Tibial nerve (tissue), 4 donors: ENCODE data around the gene LRTM2. TPM values are rescaled to one million over a fixed set of nuclear protein-coding genes. Genes with fewer than 3 reads are reported as not detected.

Source experiments
- DNase-seq, 2 donors: peaks; one replicate each; pipeline ENCODE4 v3.0.0-alpha.2; 2019; ENCODE audit warnings: low spot score in 2 of 2
- H3K27ac ChIP-seq, 4 donors: fragments of 200-600 bp; sonication (generic) in 3 of 4; one replicate each; pipeline ENCODE4 v1.5.1; 2017 to 2019; ENCODE audit warnings: mild to moderate bottlenecking in 1 of 4
- H3K27me3 ChIP-seq, 2 donors: fragments of 200-600 bp; sonication (generic) in 1 of 2; one replicate each; pipeline versions ENCODE4 v1.5.1 to v1.6.0; 2017 to 2019
- H3K36me3 ChIP-seq, 3 donors: fragments of 200-600 bp; sonication (generic); one replicate each; pipeline ENCODE4 v1.5.1; 2018 to 2019
- H3K4me1 ChIP-seq, 4 donors: fragments of 200-600 bp; sonication (generic) in 3 of 4; one replicate each; pipeline ENCODE4 v1.5.1; 2017 to 2019
- H3K4me3 ChIP-seq, 4 donors: fragments of 200-600 bp; sonication (generic) in 3 of 4; one replicate each; pipeline ENCODE4 v1.5.1; 2017 to 2019; ENCODE audit warnings: mild to moderate bottlenecking in 1 of 4, moderate library complexity in 1 of 4
- H3K9me3 ChIP-seq, 4 donors: fragments of 200-600 bp; sonication (generic) in 3 of 4; one replicate each; pipeline ENCODE4 v1.5.1; 2017 to 2019
- CTCF ChIP-seq, 5 experiments: fragments of 200-600 bp in 3 of 5; fragments of 450-650 bp in 2 of 5; sonication (generic) in 3 of 5; IDR thresholded peaks; one replicate each; pipeline ENCODE4 v1.5.1; 2016 to 2019; ENCODE audit warnings: antibody characterized with exemption in 5 of 5, mild to moderate bottlenecking in 3 of 5, moderate library complexity in 2 of 5
- EP300 ChIP-seq, 2 donors: sonication (generic); formaldehyde crosslinking; IDR thresholded peaks; one replicate each; pipeline ENCODE4 v1.6.1; 2017; ENCODE audit warnings: antibody characterized with exemption in 2 of 2, mild to moderate bottlenecking in 1 of 2
- POLR2A ChIP-seq, 2 donors: fragments of 450-650 bp; IDR thresholded peaks; one replicate each; pipeline ENCODE4 v1.6.1; 2017; ENCODE audit warnings: antibody characterized with exemption in 2 of 2, mild to moderate bottlenecking in 2 of 2, moderate library complexity in 2 of 2
- WGBS, 2 donors: methylation state at CpG; one replicate each; pipeline ENCODE4 v1.1.5; 2018; 5-methylcytosine and 5-hydroxymethylcytosine counted together
- total RNA-seq, 4 donors: library from RNA; depleted of rRNA; stranded (reverse); fragments of >200 nt; gene quantifications; one replicate each; pipeline ENCODE4 v1.1.0, GENCODE V29; 2016

Gene LRTM2
- total RNA-seq, 4 donors from 2014 or later, result not detected

- TF ChIP-seq CTCF (IDR thresholded peaks at IDR 0.05) (no peak), EP300 (IDR thresholded peaks at IDR 0.05) (no peak), POLR2A (IDR thresholded peaks at IDR 0.05) (no peak)
- Histone ChIP-seq H3K27me3 (no peaks in the 10 kb centered on the region), H3K9me3 (no peaks in the 10 kb centered on the region), H3K36me3 (no peaks in the 10 kb centered on the region), H3K4me3 (no peak overlapping the region), H3K27ac (peak overlapping the region in 2 of 4 donors; percentile 76 to 94), H3K4me1 (peaks cover 0 to 69% (median 15%) of the 10 kb centered on the region in 4 donors)
- WGBS, 2 donors, result 79 to 82% methylated on average over 15 of the region's 15 CpGs
- no peak for DNase-seq
These were observed 25.8 kb upstream of the LRTM2 start for GRCh38 chr12:1794440-1795090.

GRCh38 chr12:1795221-1795784, 25.1 kb upstream of the LRTM2 start:
- WGBS, 2 donors, result 66% methylated on average over 15 to 18 of the region's 19 CpGs
- Histone ChIP-seq H3K9me3 (no peaks in the 10 kb centered on the region), H3K4me1 (peaks cover 0 to 69% (median 15%) of the 10 kb centered on the region in 4 donors), H3K36me3 (no peaks in the 10 kb centered on the region), H3K27me3 (no peaks in the 10 kb centered on the region), H3K4me3 (peak overlapping the region in 3 of 4 donors; percentile 65 to 80 (median 78)), H3K27ac (peak overlapping the region; percentile 65 to 95 (median 85))
- no peak for DNase-seq
- no peak for TF ChIP-seq CTCF (IDR thresholded peaks at IDR 0.05)
- TF ChIP-seq POLR2A (IDR thresholded peaks at IDR 0.05), result no peak
- no peak for TF ChIP-seq EP300 (IDR thresholded peaks at IDR 0.05)

GRCh38 chr12:1795785-1796514, 24.4 kb upstream of the LRTM2 start:
- WGBS, 2 donors, result 2 to 5% methylated on average over 22 to 33 of the region's 45 CpGs
- peak; percentile 86 to 89 for DNase-seq

GRCh38 chr12:1796515-1797010, 23.8 kb upstream of the LRTM2 start:
- TF ChIP-seq POLR2A (IDR thresholded peaks at IDR 0.05) (no peak), CTCF (IDR thresholded peaks at IDR 0.05) (no peak), EP300 (IDR thresholded peaks at IDR 0.05) (no peak)
- Histone ChIP-seq H3K36me3 (no peaks in the 10 kb centered on the region), H3K4me3 (peak overlapping the region; percentile 65 to 88 (median 79)), H3K27ac (peak overlapping the region; percentile 82 to 98 (median 94)), H3K4me1 (peaks cover 0 to 58% (median 12%) of the 10 kb centered on the region in 4 donors), H3K9me3 (no peaks in the 10 kb centered on the region), H3K27me3 (no peaks in the 10 kb centered on the region)
- 1 to 6% methylated on average over 14 to 17 of the region's 43 CpGs for WGBS, 2 donors
- DNase-seq, result no peak

More at GRCh38 chr12:1795785-1796514, 24.4 kb upstream of the LRTM2 start:
- H3K27ac ChIP-seq, result peak overlapping the region; percentile 82 to 98 (median 94)
- no peaks in the 10 kb centered on the region for H3K27me3 ChIP-seq
- H3K36me3 ChIP-seq, result no peaks in the 10 kb centered on the region
- TF ChIP-seq CTCF (IDR thresholded peaks at IDR 0.05), result peak; percentile 96 to 100 (median 99)
- peak; percentile 86 to 92 for TF ChIP-seq POLR2A (IDR thresholded peaks at IDR 0.05)
- peak in 1 of 2 donors; percentile 97 for TF ChIP-seq EP300 (IDR thresholded peaks at IDR 0.05)
- no peaks in the 10 kb centered on the region for H3K9me3 ChIP-seq
- peak overlapping the region; percentile 65 to 88 (median 79) for H3K4me3 ChIP-seq
- peaks cover 0 to 64% (median 13%) of the 10 kb centered on the region in 4 donors for H3K4me1 ChIP-seq
